8988T (cell line): ENCODE data around the gene PTGFR.

Experiments
- DNase-seq: peaks from one replicate; pipeline ENCODE4 v3.0.0; 2011

PTGFR gene, protein sequence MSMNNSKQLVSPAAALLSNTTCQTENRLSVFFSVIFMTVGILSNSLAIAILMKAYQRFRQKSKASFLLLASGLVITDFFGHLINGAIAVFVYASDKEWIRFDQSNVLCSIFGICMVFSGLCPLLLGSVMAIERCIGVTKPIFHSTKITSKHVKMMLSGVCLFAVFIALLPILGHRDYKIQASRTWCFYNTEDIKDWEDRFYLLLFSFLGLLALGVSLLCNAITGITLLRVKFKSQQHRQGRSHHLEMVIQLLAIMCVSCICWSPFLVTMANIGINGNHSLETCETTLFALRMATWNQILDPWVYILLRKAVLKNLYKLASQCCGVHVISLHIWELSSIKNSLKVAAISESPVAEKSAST

DNA sequence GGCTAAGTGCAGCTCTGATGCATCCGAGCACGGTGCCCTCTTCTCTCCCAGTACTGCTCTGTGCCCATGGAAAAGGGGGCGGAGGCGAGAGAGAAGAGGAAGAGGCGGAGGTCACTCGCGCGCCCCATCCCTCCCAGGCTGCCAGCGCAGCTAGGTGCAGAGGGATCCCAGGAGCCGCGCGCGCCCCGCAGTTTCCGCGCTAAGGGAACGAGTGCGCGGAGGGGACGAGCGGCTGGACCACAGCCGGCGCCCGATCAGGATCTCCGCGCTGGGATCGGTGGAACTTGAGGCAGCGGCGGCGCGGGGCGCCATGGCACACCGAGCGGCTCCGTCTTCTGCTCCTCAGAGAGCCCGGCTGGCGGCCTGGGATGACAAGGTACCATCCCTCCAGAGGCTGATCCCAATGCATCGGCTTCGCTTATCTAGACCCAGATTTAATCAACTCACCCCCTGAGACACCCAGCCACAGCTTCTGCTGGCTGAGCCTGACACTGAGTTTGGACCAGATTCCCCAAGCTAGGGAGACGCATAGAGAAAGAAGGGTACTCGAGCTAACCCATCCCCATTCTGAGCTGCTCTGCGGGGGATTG, at the start of gene PTGFR:
PTGFR (plus strand) TSS at position 114 of the 590 bp plus-strand sequence. CDS start 1,770 bp downstream, outside the sequence.
- DNase-seq = no peak

DNA sequence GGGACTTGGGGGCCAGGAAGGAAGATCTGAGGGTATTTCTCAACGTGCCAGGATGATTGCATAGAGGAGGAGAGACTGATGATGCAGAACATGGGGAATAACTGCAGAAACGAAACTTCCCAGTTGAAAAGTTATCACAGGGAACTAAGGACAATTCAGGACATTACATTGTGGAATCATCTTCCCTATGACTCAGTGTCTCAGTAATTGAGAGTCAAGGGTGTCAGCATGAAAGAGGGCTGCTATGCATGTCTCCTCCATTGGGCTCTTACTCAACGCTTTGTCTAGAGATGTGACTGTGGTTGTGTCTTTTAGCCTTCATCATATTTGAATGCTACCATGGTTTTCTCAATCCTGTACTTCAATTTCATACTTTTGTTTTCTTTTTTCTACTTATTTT, 48.9 kb upstream of the PTGFR start:
- DNase-seq = no peak

DNA sequence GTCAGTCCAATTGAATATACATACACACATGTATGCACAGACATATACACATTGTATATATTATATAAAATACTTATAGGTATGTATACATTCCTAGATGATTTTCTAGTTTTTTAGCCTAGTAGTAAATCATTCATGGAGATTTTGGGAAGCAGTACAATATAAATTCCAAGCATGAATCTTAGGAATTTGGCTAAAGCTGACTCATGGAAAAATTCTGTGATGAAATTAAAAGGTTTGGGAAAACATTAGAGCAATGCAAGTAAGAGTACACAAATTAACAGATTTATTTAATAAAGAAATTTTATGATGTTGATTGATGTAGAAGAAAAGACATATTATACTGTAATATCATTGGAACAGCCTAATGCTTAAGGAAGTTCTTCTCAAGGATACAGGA, 43.7 kb upstream of the PTGFR start:
- no peak for DNase-seq

DNA sequence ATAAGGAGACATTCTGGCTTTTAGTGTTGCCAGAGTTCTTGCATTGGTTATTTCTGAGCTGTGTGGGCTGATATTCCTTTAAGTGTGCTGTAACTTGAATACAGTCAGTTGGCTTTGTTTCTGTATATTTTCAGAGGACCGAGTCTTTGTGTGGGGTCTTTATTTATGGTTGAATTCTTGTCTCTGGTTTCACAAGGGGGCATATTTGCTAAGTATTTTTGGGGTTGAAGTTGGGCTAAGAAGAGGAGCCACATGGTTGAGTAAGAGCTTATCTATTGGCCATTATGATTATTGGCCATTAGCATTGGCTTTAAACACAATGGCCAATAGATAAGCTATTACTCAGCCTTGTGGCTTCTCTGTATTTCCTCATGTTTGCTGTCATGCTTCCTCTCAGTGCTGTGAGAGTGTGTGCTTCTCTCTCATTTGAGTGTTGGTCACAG, 26.3 kb upstream of the PTGFR start:
- no peak for DNase-seq

DNA sequence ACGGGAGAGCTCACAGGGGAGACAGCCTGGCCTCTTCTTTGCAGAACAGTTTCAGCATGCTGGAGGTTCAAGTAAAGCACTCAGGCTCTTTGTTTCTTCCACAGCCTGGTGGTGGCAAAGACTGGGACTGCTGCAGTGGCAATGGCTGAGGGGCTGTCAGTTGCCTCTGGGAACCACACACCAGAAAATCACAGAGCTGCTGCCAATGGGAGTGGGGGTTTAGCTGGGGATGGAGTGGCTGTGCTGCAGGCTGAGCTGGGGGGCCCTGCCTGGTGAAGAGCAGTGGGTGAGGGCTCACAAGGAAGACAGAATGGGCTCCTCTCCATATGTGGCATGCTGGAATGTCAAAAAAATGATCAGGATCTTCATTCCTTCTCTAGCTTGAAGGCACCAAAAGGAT, 25.6 kb upstream of the PTGFR start:
- DNase-seq = no peak

DNA sequence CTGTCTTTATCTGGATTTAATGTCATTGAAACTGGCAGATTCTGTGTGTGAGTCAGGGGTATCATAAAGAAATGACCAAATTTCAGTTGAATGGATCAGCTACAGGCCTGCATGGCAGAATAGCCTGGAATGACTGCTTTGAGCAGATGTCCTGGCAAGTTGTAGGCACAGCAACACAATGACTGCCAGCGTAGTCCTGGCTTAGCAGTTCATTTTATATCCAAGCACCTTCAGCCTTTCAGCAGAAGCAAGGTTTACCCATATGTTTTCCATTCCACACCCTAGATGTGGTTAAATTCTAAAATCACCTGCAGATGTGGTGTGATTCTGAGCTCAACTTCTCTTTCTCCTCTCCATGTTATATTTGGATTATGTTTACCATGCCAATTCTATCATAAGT, 22.3 kb upstream of the PTGFR start:
- DNase-seq = no peak

DNA sequence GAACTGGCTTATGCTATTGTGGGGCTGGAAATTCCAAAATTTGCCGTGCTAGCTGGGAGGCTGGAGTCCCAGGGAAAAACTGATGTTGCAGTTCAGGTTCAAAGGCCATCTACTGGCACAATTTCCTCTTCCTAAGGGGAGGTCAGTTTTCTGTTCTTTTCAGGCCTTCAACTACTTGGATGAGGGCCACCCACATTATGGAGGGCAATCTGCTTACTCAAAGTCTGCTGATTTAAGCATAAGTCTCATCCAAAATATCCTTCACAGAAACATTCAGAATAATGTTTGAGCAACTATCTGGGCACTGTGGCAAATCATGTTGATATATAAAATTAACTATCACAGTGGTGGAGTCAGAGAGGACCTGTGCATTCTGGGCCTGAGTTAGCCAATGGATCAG, 21.2 kb upstream of the PTGFR start:
- DNase-seq = no peak

DNA sequence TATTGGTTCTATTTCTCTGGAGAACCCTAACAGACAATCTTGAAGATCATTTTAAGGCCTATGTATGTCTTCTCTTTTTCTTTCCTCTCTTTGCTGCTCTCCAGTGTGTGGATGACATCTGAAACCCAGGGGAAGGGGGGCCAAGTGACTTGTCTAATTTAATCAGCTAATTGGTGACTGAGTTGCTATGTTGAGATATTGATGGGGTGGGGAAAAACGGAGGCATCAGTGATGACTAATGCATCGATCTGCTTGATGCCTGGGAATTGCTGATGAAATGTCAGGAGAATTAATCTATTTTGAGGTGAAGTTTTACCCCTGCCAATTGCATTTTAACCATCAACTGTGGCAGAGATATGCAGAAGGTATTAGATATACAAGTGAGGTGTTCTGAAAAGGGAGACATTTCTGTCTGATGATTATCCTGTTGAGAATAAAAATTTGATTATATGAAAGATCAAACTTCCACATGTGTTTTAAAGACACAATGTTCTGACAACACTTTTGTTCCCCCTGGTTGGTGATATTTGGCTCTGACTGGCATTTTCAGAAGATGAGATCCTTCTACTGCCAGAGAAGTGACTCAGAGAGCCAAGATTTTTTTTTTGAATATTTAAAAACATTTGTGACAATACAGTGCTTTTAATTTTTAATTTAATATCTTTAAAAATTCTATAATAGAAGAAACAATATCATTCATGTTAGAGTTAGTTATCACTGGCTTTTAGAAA, 18.7 kb upstream of the PTGFR start:
- DNase-seq = no peak

DNA sequence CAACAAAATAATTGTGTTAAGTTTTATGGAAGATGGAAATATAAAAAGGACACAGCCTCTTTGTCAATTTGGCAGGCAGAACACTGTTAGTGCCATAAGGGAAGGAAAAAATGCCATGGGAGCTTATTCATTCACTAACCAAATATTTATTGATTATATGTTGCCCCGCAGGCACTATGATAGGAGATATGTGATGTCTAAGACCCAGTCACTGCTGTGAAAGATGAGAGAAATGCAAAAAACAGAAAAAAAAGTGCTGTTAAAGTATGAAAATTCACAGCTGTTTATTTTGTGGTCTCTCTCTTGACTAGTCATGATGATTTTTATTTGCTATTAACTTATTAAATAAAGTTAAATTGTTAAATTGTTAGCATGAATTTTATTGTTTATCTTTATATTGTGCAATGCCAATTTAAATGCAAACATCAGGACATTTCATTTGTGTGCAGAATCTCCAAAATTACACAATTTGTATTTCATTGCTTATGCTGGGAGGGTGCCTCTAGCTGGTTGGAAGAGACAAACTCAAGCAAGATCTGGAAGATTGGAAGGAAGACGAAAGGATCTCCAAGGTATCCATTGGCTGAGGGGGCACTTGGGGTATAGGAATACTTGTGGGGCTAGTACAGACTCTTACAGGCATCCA, 17.8 kb upstream of the PTGFR start:
- no peak for DNase-seq

DNA sequence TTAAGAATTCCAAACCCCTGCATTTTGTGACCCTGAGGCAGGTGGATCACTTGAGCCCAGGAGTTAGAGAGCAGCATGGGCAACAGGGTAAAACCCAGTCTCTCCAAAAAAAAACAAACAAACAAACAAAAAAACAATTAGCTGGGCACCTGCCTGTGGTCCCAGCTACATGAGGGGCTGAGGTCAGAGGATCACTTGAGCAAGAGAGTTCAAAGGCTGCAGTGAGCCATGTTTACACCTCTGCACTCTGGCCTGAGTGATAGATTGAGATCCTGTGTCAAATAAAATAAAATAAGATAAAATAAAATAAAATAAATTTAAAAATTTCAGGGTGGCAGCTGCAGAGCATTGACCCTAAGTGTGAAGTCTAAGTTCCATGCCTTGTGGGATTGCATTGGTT, 16.7 kb upstream of the PTGFR start:
- DNase-seq = no peak

DNA sequence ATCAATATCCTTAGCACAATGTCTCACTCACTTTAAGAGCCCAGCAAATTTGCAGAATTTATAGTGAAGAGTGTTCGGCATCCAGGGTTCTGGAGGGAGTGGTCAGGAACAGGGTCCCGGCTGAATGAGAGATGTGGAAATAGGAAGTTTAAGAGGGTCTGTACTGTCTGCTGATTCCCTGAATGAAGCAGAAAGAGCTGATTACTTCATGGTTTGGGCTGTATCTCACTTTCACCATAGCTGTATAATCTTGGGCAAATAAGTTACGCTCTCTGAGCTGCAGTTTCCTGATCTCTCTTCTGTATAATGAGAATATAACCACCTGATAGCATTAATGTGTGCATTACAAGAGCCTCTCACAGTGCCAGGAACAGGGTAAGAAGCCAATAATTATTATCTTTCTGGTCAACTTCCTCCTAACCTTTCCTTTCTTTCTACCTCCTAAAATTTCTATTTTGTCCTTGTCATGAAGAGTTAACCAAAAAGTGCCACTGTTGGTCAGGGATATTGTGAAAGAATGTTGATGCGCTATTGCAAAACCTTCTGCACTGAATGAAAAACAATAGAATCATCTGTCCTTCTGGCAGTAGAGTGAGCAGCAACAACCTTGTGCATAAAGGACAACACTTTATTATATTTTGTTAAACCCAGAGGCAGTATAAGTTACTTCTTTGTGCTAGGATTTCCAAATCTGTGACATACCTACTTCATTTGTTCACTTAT, 14.7 kb upstream of the PTGFR start:
- no peak for DNase-seq

DNA sequence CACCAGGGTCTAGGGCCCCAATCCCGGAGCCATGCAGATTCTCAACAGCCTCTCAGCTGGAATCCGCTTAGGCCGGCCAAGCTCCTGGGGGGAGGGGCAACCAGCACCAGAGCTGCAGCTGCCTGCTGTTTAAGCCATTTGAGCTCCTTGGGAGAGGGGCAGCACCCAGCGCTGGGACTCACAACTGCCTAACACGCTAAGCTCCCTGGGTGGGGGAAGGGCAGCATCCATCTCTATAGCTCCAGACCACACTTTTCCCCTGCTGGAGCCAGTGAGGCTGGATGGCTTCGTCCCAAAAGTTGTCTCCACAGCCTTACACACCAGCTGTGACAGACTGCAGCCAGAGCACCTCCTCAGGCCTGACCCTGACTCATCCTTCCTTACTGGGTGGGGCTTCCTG, 6.9 kb upstream of the PTGFR start:
- no peak for DNase-seq

DNA sequence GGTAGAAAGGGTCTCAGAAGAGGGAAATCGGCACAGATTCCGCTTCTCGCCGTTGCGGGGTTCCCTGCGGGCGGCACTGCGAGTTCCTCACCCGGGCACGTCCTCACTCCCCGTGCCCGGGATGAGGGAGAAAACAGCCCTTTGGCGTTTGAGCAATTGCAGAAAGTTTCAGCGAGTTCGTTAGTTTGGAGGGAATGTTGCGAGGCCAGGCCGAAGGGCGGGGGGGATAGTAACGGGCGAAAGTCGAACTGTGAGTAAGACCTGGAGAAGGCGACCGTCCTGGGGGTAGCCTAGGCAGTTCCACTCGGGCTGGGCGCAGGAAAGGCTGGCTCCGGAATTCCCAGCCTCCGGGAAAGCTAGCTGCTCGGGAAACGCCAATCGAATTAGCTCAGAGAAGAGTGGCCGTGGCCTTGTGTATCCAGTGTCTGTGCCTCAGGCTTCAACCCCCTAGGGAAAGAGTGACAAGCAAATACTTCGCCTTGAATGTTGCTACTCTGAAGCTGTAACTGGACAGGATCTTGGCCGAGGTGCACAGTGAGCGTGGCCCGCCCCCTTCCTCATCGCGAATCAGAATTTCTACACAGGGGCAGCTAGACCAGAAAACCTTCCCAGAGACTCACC, 787 bp downstream of the PTGFR start:
- DNase-seq = no peak

DNA sequence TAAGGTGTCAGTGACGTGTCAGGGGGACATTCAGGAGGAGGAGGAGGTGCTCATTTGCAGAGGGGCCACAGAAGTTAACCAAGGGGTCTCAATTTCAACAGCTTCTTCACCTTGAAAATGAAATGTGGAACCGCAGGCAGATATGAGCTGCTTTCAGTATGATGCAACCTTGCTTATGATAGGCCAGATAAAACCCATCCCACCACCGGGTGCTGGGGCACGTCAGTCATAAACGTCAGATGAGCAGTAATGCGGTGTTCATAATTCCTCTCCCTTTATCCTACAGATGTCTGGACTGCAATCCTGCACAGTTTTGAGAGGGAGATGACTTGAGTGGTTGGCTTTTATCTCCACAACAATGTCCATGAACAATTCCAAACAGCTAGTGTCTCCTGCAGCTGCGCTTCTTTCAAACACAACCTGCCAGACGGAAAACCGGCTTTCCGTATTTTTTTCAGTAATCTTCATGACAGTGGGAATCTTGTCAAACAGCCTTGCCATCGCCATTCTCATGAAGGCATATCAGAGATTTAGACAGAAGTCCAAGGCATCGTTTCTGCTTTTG, 1.7 kb downstream of the PTGFR start:
- no peak for DNase-seq

DNA sequence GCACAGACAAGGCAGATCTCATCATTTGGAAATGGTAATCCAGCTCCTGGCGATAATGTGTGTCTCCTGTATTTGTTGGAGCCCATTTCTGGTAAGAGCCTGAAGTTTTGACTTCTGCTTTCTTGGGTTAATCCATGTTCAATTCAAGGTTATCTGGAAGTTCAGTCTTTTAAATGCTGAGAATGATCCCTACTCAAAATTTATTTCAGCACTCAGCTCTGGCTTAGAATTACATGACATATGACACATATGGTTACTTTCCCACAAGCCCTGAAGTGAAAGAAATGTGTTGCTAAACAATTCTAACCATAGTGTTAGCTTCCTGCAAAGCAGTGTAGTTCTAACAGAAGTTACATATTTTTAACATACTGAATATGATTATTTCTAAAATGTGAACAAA, 2.7 kb downstream of the PTGFR start:
- DNase-seq = no peak

DNA sequence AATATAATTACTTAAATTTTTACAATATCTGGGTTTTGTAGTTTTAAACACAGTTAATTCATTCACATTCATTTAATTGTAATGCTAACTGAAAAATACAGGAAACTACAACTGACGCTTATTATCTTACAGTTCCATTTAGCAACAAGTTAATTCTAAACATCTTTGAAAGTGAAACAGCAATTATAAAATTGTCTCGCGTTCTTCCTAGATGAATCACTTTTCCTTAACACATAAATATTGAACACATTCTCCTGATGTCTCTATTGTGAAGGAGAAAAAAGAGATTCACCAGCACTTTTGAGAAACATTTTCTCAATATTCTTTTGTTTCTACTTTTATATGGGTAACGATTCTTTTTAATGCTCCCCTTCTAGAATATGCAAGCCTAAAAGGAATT, 6.4 kb downstream of the PTGFR start:
- DNase-seq = no peak

DNA sequence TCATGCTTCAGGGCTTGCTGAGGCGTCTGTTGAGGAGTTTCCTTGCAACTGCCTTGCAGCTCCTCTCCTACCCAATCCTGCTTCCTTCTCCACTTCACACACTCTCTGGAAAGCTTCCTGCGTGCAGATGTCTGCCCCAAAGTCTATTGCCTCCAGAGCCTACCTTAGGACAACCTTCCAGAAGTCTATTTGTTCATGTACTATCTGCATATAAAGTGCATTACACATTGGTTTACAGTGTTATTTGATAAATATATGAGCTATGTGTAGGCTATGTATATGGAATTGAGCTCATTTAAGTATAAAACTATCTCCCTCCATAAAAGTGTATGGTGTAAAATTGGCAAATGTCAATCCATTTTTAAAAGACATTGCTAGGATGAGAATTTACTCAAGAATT, 9.8 kb downstream of the PTGFR start:
- DNase-seq = no peak

DNA sequence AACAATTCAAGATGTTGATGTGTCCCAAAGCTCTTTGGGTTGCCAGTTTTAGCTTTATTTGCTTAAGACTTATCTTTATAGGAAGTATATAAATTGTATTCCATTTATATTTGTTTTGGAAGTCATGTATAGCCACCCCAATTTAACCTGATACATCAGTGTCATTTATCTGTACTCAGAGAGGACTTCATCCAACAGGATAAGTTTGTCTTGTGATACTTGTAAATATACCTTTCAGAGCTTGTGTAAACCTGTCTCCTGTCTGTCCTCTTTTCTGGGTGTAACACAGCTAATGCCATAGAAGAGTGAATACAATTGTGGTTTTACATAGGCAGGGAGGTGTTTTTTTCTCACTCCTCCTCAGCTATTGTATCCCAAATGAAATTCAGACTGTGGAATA, 10.4 kb downstream of the PTGFR start:
- DNase-seq = no peak

DNA sequence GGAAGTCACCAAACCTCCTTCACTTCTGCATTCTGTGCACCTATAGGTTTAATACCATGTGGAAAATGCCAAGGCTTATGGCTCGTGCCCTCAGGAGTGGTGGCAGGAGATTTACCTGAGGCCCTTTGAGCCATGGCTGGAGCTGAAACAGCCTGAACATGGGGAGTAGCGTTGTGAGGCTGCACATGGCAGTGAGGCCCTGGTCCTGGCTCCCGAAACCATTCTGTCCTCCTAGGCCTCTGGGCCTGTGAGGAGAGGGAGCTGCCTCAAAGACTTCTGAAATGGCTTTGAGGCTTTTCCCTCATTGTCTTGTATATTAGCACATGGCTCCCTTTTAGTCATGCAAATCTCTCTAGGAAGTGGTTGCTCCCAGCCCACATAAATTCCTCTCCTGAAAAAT, 20.6 kb downstream of the PTGFR start:
- DNase-seq = no peak

DNA sequence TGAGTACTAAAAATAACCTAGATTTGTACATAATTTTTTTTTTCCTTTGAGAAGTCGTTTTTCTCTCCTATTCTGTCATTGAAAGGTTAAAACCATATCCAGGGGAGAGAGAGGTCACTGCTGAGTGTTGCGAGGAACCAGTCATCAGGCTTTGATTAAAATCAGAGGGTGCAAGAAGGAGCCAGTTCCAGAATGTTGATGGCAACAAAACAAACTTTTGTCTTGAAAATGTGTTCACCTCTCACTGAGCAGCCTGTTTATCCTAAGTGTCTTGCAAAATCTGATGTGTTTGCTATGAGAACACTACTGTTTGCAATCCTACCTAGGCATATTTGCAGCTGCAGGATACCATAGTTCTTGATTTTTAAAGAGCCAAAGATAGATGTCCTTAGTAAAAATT, 25.9 kb downstream of the PTGFR start:
- DNase-seq = no peak

DNA sequence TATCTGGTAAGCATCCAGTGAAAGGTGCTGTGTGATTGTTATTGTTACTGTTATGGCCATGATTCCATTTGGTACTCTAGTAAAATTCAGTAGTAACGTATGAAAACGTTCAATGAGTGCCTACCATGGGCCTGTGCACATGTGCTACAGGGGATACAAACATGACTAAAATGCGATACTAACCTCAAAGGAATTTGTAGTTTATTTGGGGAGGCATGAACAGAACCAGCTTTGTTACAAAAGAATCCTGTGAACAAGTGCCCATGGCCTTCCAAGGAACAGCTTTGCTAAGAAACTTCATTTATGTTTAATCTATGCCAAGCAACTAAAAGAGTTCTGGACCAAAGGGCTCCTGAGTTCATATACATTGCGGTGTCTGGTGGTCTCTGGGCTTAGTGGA, 28.7 kb downstream of the PTGFR start:
- DNase-seq = no peak

DNA sequence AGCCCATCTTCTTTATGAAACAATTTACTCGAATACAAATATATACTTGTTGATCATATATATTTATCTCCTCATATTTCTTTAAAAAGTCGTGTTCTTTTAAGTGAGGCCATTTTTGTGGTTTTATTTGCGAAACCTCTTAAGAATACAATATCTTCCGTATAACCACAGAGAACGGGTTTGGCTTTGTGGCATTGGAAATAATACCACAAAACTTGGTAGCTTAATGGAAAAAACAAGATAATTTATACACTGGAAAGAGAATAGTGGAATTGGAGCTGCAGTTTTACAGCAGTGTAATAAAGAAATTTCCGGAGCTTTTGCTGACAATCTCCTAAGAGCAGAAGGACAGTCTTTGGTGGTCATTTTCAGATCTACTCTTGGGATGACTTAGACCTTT, 29.4 kb downstream of the PTGFR start:
- DNase-seq = no peak
